ENCODE results near the gene ELOF1. TPM values are rescaled to one million over a fixed set of nuclear protein-coding genes. Genes with fewer than 3 reads are reported as not detected.

The ELOF1 gene
- total RNA-seq, result 14.9 and 36.8 TPM in 2 replicates

GRCh38 chr19:11558881-11559828 is at the start of gene ELOF1:
Gene ELOF1, minus strand, starts transcription at chr19:11559230. Its CDS starts 4,883 bp downstream, at chr19:11554347.

GRCh38 chr19:11597202-11598102 is 38.4 kb upstream of the ELOF1 start, which contains the start of gene ZNF627:
Gene ZNF627, plus strand, starts transcription at chr19:11597483. Its CDS starts 145 bp downstream, at chr19:11597628.

GRCh38 chr19:11577451-11578257 is 18.6 kb upstream of the ELOF1 start, which contains the start of gene ACP5:
Gene ACP5, minus strand, starts transcription at chr19:11577645. Its CDS starts 328 bp downstream, at chr19:11577317.

GRCh38 chr19:11538232-11539036 is 20.6 kb downstream of the ELOF1 start, which contains the start of gene CNN1:
Gene CNN1, plus strand, starts transcription at chr19:11538851. Its CDS starts 77 bp downstream, at chr19:11538928.

GRCh38 chr19:11528551-11529341 is 30.3 kb downstream of the ELOF1 start, which contains the start of gene ECSIT:
Gene ECSIT, minus strand, starts transcription at chr19:11529134. Its CDS starts 9,964 bp downstream, at chr19:11519170.

GRCh38 chr19:11505504-11506100 is 53.4 kb downstream of the ELOF1 start, which contains the start of gene ZNF653:
Gene ZNF653, minus strand, starts transcription at chr19:11505839. Its CDS starts 53 bp downstream, at chr19:11505786.

Small RNAs within 50 kb of the gene (small RNA-seq; reads per million reads assigned to genes)
- gene RN7SL833P, result not detected

Other genes starting within 250 kb of the ELOF1 start
- gene RAB3D, start 219.6 kb downstream of the ELOF1 start, total RNA-seq, result 29.8 and 39.9 TPM in 2 replicates
- gene TMEM205, start 213.0 kb downstream of the ELOF1 start, total RNA-seq, result 82.8 and 118 TPM in 2 replicates
- gene CCDC159, start 212.7 kb downstream of the ELOF1 start, total RNA-seq, result 14.9 and 15.3 TPM in 2 replicates
- gene PLPPR2, start 203.8 kb downstream of the ELOF1 start, total RNA-seq, result 14.1 and 15.9 TPM in 2 replicates
- gene SWSAP1, start 184.6 kb downstream of the ELOF1 start, total RNA-seq, result 1.8 and 2.7 TPM in 2 replicates
- 1.6 and 2.4 TPM in 2 replicates for gene EPOR, start 174.9 kb downstream of the ELOF1 start, total RNA-seq
- 2.4 TPM in 1 of 2 replicates, not detected in the other for gene RGL3, start 139.9 kb downstream of the ELOF1 start, total RNA-seq
- under 0.01 TPM in 1 of 2 replicates, not detected in the other for gene ODAD3, start 124.1 kb downstream of the ELOF1 start, total RNA-seq
- gene PRKCSH, start 123.6 kb downstream of the ELOF1 start, total RNA-seq, result 124 and 132 TPM in 2 replicates
- not detected in 2 replicates for gene ELAVL3, start 78.2 kb downstream of the ELOF1 start, total RNA-seq
- gene ZNF653, start 53.4 kb downstream of the ELOF1 start, total RNA-seq, result 6.7 and 8.0 TPM in 2 replicates
- gene ECSIT, start 30.1 kb downstream of the ELOF1 start, total RNA-seq, result 52.6 and 78.1 TPM in 2 replicates
- gene CNN1, start 20.4 kb downstream of the ELOF1 start, total RNA-seq, result 4.7 and 10.7 TPM in 2 replicates
- gene ACP5, start 18.4 kb upstream of the ELOF1 start, total RNA-seq, result 0.79 and 2.1 TPM in 2 replicates
- 20.5 and 23.9 TPM in 2 replicates for gene ZNF627, start 38.3 kb upstream of the ELOF1 start, total RNA-seq
- 18.7 and 29.4 TPM in 2 replicates for gene ZNF823, start 179.7 kb upstream of the ELOF1 start, total RNA-seq
- 9.1 and 10.2 TPM in 2 replicates for gene ZNF441, start 207.8 kb upstream of the ELOF1 start, total RNA-seq
- 1.4 and 3.5 TPM in 2 replicates for gene ZNF491, start 239.3 kb upstream of the ELOF1 start, total RNA-seq

Data from placental epithelial cell (primary cell).